Prostate gland (tissue), 2 donors: ENCODE results near the gene DENND4C.

ENCODE experiments used
- CTCF ChIP-seq, 4 experiments: fragments of 200-600 bp in 2 of 4; fragments of 450-650 bp in 2 of 4; sonication (generic) in 2 of 4; IDR thresholded peaks; 1 replicate in 3 of 4; 2 replicates in 1 of 4; pipeline ENCODE4 v1.5.1; 2016 to 2019; ENCODE audit warnings: antibody characterized with exemption in 4 of 4, mild to moderate bottlenecking in 2 of 4, moderate library complexity in 2 of 4
- POLR2A ChIP-seq: fragments of 450-650 bp; IDR thresholded peaks from one replicate; pipeline ENCODE4 v1.6.1; 2016; ENCODE audit warnings: antibody characterized with exemption, mild to moderate bottlenecking
- POLR2AphosphoS5 ChIP-seq: sonication (generic); formaldehyde crosslinking; IDR thresholded peaks from one replicate; pipeline ENCODE4 v1.6.1; 2017; ENCODE audit warnings: antibody characterized with exemption

- no peak for TF ChIP-seq CTCF (IDR thresholded peaks at IDR 0.05)
- TF ChIP-seq POLR2A = no peak
- no peak for TF ChIP-seq POLR2AphosphoS5
Measured at GRCh38 chr9:19294219-19294618, 63.7 kb downstream of the DENND4C start.
